Tibial nerve (tissue), 4 donors: ENCODE data around the gene AMIGO3.

Experiments used
- EP300 ChIP-seq, 2 donors: sonication (generic); formaldehyde crosslinking; IDR thresholded peaks; one replicate each; pipeline ENCODE4 v1.6.1; 2017; ENCODE audit warnings: antibody characterized with exemption in 2 of 2, mild to moderate bottlenecking in 1 of 2
- POLR2A ChIP-seq, 2 donors: fragments of 450-650 bp; IDR thresholded peaks; one replicate each; pipeline ENCODE4 v1.6.1; 2017; ENCODE audit warnings: antibody characterized with exemption in 2 of 2, mild to moderate bottlenecking in 2 of 2, moderate library complexity in 2 of 2
- TF ChIP-seq, protein P1 (sequence below), 5 experiments: fragments of 200-600 bp in 3 of 5; fragments of 450-650 bp in 2 of 5; sonication (generic) in 3 of 5; IDR thresholded peaks; one replicate each; pipeline ENCODE4 v1.5.1; 2016 to 2019; ENCODE audit warnings: antibody characterized with exemption in 5 of 5, mild to moderate bottlenecking in 3 of 5, moderate library complexity in 2 of 5

DNA sequence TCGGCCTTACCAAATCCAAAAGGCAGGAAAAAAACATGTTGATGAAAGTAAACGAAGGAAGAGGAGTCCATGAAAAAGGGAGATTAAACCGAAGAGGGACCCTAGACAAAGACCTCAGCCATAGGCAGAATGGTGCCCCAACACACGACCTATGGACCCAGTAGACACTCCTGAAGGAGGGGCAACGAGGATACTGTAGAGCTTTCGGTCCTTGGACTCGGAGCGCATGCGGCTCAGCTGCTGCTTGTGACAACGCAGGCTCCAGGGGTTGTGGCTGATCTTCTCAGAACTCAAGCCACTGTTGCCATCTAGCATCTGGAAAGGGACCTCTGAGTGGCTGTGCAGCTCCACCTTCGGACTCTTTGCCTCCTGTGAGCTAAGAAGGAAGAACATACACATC, 13.1 kb upstream of the AMIGO3 start:
- TF ChIP-seq, protein P1, sequence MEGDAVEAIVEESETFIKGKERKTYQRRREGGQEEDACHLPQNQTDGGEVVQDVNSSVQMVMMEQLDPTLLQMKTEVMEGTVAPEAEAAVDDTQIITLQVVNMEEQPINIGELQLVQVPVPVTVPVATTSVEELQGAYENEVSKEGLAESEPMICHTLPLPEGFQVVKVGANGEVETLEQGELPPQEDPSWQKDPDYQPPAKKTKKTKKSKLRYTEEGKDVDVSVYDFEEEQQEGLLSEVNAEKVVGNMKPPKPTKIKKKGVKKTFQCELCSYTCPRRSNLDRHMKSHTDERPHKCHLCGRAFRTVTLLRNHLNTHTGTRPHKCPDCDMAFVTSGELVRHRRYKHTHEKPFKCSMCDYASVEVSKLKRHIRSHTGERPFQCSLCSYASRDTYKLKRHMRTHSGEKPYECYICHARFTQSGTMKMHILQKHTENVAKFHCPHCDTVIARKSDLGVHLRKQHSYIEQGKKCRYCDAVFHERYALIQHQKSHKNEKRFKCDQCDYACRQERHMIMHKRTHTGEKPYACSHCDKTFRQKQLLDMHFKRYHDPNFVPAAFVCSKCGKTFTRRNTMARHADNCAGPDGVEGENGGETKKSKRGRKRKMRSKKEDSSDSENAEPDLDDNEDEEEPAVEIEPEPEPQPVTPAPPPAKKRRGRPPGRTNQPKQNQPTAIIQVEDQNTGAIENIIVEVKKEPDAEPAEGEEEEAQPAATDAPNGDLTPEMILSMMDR (IDR thresholded peaks at IDR 0.05): no peak
- TF ChIP-seq POLR2A (IDR thresholded peaks at IDR 0.05) (no peak), EP300 (IDR thresholded peaks at IDR 0.05) (no peak)
